Endodermal cell (in vitro differentiated cells): ENCODE measurements around the gene SPACA9. TPM values are rescaled to one million over a fixed set of nuclear protein-coding genes. Genes with fewer than 3 reads are reported as not detected.

Experiments
- DNase-seq: peaks from one replicate; pipeline ENCODE4 v3.0.0-alpha.2; 2017
- H3K27ac ChIP-seq: 2 replicates; pipeline ENCODE4 v1.5.1; 2013; ENCODE audit warnings: mild to moderate bottlenecking, low read depth, low read length, moderate library complexity
- H3K27me3 ChIP-seq: 2 replicates; pipeline ENCODE4 v1.6.1; 2013; ENCODE audit warnings: mild to moderate bottlenecking, low read length, moderate library complexity; ENCODE audit not compliant: insufficient read depth, control insufficient read depth, poor library complexity, severe bottlenecking
- H3K36me3 ChIP-seq: 2 replicates; pipeline ENCODE4 v1.7.0; 2013; ENCODE audit warnings: mild to moderate bottlenecking, low read length, moderate library complexity; ENCODE audit not compliant: control insufficient read depth, insufficient read depth
- H3K4me1 ChIP-seq: one replicate; pipeline ENCODE4 v1.7.0; 2013; ENCODE audit warnings: low read length; ENCODE audit not compliant: control insufficient read depth, insufficient read depth
- H3K4me3 ChIP-seq: 2 replicates; pipeline ENCODE4 v1.5.1; 2013; ENCODE audit warnings: mild to moderate bottlenecking, low read length, moderate library complexity
- H3K9ac ChIP-seq: 2 replicates; pipeline ENCODE4 v1.6.1; 2013; ENCODE audit warnings: mild to moderate bottlenecking, low read length, moderate library complexity; ENCODE audit not compliant: poor library complexity, severe bottlenecking; ENCODE audit errors: extremely low read depth
- H3K9me3 ChIP-seq: 2 replicates; pipeline ENCODE4 v1.6.1; 2013; ENCODE audit warnings: mild to moderate bottlenecking, low read length, moderate library complexity; ENCODE audit not compliant: control insufficient read depth
- H3K27ac Mint-ChIP-seq: 2 replicates; pipeline ENCODE4 v1.8.0; 2020; ENCODE audit warnings: mixed read lengths
- H3K27me3 Mint-ChIP-seq: 2 replicates; pipeline ENCODE4 v1.8.0; 2021; ENCODE audit warnings: mild to moderate bottlenecking, mixed read lengths; ENCODE audit not compliant: insufficient read depth
- H3K36me3 Mint-ChIP-seq: 2 replicates; pipeline ENCODE4 v1.8.0; 2020; ENCODE audit warnings: low read depth, mixed read lengths
- H3K4me1 Mint-ChIP-seq: 2 replicates; pipeline ENCODE4 v1.8.0; 2020; ENCODE audit warnings: mixed read lengths
- H3K4me3 Mint-ChIP-seq: 2 replicates; pipeline ENCODE4 v1.8.0; 2020; ENCODE audit warnings: mild to moderate bottlenecking, moderate library complexity, mixed read lengths
- H3K9me3 Mint-ChIP-seq: 2 replicates; pipeline ENCODE4 v1.8.0; 2020; ENCODE audit warnings: mild to moderate bottlenecking, mixed read lengths
- CTCF ChIP-seq: fragments of 200-600 bp; sonication (generic); conservative IDR thresholded peaks from 2 replicates; pipeline ENCODE4 v1.5.0; 2021; ENCODE audit warnings: antibody characterized with exemption, mild to moderate bottlenecking
- WGBS, 2 experiments: methylation state at CpG; one replicate each; pipeline versions ENCODE4 v1.1.5 to v1.1.7; 2013; ENCODE audit warnings: missing lambda C conversion rate in 2 of 2, mixed read lengths in 1 of 2; ENCODE audit not compliant: insufficient coverage in 1 of 2, insufficient read length in 1 of 2; 5-methylcytosine and 5-hydroxymethylcytosine counted together
- total RNA-seq, 2 donors: library from RNA; stranded (reverse); fragmentation: NEBNext Ultra II Directional in 1 of 2; extraction: Animal tissue kit (Norgen Biotek cat#: 25700) in 1 of 2; gene quantifications; 2 replicates in 1 of 2; 3 replicates in 1 of 2; pipeline ENCODE4 v1.2.1, GENCODE V29; 2021

The SPACA9 gene
- total RNA-seq, 2 donors from 2014 or later: 3.1 to 3.4 TPM

GRCh38 chr9:132846918-132847515, 31.7 kb upstream of the SPACA9 start:
- Mint-ChIP-seq H3K36me3 (no peaks in the 10 kb centered on the region), H3K4me1 (peaks cover 3% of the 10 kb centered on the region), H3K27me3 (no peaks in the 10 kb centered on the region), H3K27ac (no peak overlapping the region), H3K9me3 (no peaks in the 10 kb centered on the region), H3K4me3 (no peak overlapping the region)
- Histone ChIP-seq H3K27me3 (no peaks in the 10 kb centered on the region), H3K36me3 (no peaks in the 10 kb centered on the region), H3K4me3 (no peak overlapping the region), H3K9ac (no peak overlapping the region), H3K9me3 (no peaks in the 10 kb centered on the region), H3K27ac (no peak overlapping the region), H3K4me1 (no peaks in the 10 kb centered on the region)
- no peak for TF ChIP-seq CTCF
- WGBS, 2 experiments: 87 to 90% methylated on average over 9 to 15 of the region's 15 CpGs
- DNase-seq: no peak

- Mint-ChIP-seq H3K9me3 (no peaks in the 10 kb centered on the region), H3K4me1 (no peaks in the 10 kb centered on the region), H3K27me3 (no peaks in the 10 kb centered on the region), H3K27ac (no peak overlapping the region), H3K36me3 (no peaks in the 10 kb centered on the region), H3K4me3 (no peak overlapping the region)
- 88 to 90% methylated on average over 9 to 12 of the region's 12 CpGs for WGBS, 2 experiments
- Histone ChIP-seq H3K27me3 (no peaks in the 10 kb centered on the region), H3K9ac (no peak overlapping the region), H3K4me3 (no peak overlapping the region), H3K9me3 (no peaks in the 10 kb centered on the region), H3K4me1 (no peaks in the 10 kb centered on the region), H3K36me3 (no peaks in the 10 kb centered on the region), H3K27ac (no peak overlapping the region)
- TF ChIP-seq CTCF: no peak
- DNase-seq: no peak
Measured at GRCh38 chr9:132849185-132849706, 29.5 kb upstream of the SPACA9 start.

- peaks cover 2% of the 10 kb centered on the region for H3K4me1 Mint-ChIP-seq
- no peak overlapping the region for H3K27ac Mint-ChIP-seq
- Histone ChIP-seq H3K9ac (no peak overlapping the region), H3K9me3 (no peaks in the 10 kb centered on the region), H3K27ac (no peak overlapping the region), H3K4me1 (no peaks in the 10 kb centered on the region), H3K27me3 (no peaks in the 10 kb centered on the region), H3K36me3 (no peaks in the 10 kb centered on the region), H3K4me3 (no peak overlapping the region)
- H3K36me3 Mint-ChIP-seq: no peaks in the 10 kb centered on the region
- 94 to 100% methylated on average over 1 to 3 of the region's 4 CpGs for WGBS, 2 experiments
- no peak overlapping the region for H3K4me3 Mint-ChIP-seq
- H3K9me3 Mint-ChIP-seq: no peaks in the 10 kb centered on the region
- DNase-seq: no peak
- peaks cover 5% of the 10 kb centered on the region for H3K27me3 Mint-ChIP-seq
- TF ChIP-seq CTCF: no peak
Measured at GRCh38 chr9:132853482-132853881, 25.2 kb upstream of the SPACA9 start.
